Tongue (tissue), 2 donors: ENCODE data around the gene HHIPL1. TPM values are rescaled to one million over a fixed set of nuclear protein-coding genes. Genes with fewer than 3 reads are reported as not detected.

Experiments used
- DNase-seq: peaks from one replicate; pipeline ENCODE4 v3.0.0-alpha.2; 2015
- total RNA-seq: library from RNA; depleted of rRNA; stranded (reverse); fragments of >200 nt; gene quantifications from one replicate; pipeline ENCODE4 v1.2.3, GENCODE V29; 2014

The HHIPL1 gene
- total RNA-seq, 1 donor from 2014 or later: 3.1 TPM

- no peak for DNase-seq
These were observed 45.7 kb downstream of the HHIPL1 start for GRCh38 chr14:99690636-99691035.

GRCh38 chr14:99691111-99691885, 46.4 kb downstream of the HHIPL1 start:
- DNase-seq: no peak

- DNase-seq: no peak
These were observed 49.0 kb downstream of the HHIPL1 start for GRCh38 chr14:99693918-99694317.

GRCh38 chr14:99696929-99697328, 52.0 kb downstream of the HHIPL1 start:
- DNase-seq: no peak

GRCh38 chr14:99698236-99698635, 53.3 kb downstream of the HHIPL1 start:
- no peak for DNase-seq

- DNase-seq: no peak
These were observed 53.7 kb downstream of the HHIPL1 start for GRCh38 chr14:99698642-99699041.

- no peak for DNase-seq
These were observed 54.3 kb downstream of the HHIPL1 start for GRCh38 chr14:99699085-99699760.

- no peak for DNase-seq
These were observed 54.9 kb downstream of the HHIPL1 start for GRCh38 chr14:99699861-99700260.

- no peak for DNase-seq
These were observed 55.5 kb downstream of the HHIPL1 start for GRCh38 chr14:99700379-99700778.

- no peak for DNase-seq
These were observed 56.3 kb downstream of the HHIPL1 start for GRCh38 chr14:99701260-99701659.

- no peak for DNase-seq
These were observed 57.2 kb downstream of the HHIPL1 start for GRCh38 chr14:99702115-99702514.

- DNase-seq: no peak
These were observed 58.5 kb downstream of the HHIPL1 start for GRCh38 chr14:99703381-99703780.

GRCh38 chr14:99704037-99704436, 59.1 kb downstream of the HHIPL1 start:
- no peak for DNase-seq

GRCh38 chr14:99706107-99706900, 61.4 kb downstream of the HHIPL1 start:
- DNase-seq: no peak

GRCh38 chr14:99707420-99707819, 62.5 kb downstream of the HHIPL1 start:
- DNase-seq: no peak

GRCh38 chr14:99707921-99708320, 63.0 kb downstream of the HHIPL1 start:
- no peak for DNase-seq

- no peak for DNase-seq
These were observed 63.5 kb downstream of the HHIPL1 start for GRCh38 chr14:99708449-99708848.

- DNase-seq: no peak
These were observed 69.0 kb downstream of the HHIPL1 start for GRCh38 chr14:99713972-99714371.

- no peak for DNase-seq
These were observed 70.5 kb downstream of the HHIPL1 start for GRCh38 chr14:99715266-99716000.

GRCh38 chr14:99716091-99716849, 71.3 kb downstream of the HHIPL1 start:
- DNase-seq: no peak

GRCh38 chr14:99716850-99717681, 72.1 kb downstream of the HHIPL1 start:
- no peak for DNase-seq
